Mesenchymal stem cell (in vitro differentiated cells and primary cell): ENCODE measurements around the gene MAFG.
A peak's percentile ranks its signal among the peaks of the same experiment; 100 is the strongest.

Source experiments
- DNase-seq: peaks from one replicate; pipeline ENCODE4 v3.0.0-alpha.2; 2013
- H2AFZ ChIP-seq: one replicate; pipeline ENCODE4 v1.6.1; 2013; ENCODE audit warnings: low read depth, mild to moderate bottlenecking, control low read depth, inconsistent platforms, low read length, moderate library complexity
- H2AK5ac ChIP-seq: 2 replicates; pipeline ENCODE4 v1.6.1; 2013; ENCODE audit warnings: low read length, moderate library complexity, mild to moderate bottlenecking, inconsistent platforms; ENCODE audit not compliant: severe bottlenecking
- H2BK120ac ChIP-seq: one replicate; pipeline ENCODE4 v1.6.1; 2013; ENCODE audit warnings: low read depth, mild to moderate bottlenecking, inconsistent platforms, low read length, moderate library complexity
- H2BK12ac ChIP-seq, 2 experiments: one replicate each; pipeline ENCODE4 v1.6.1; 2013; ENCODE audit warnings: inconsistent platforms in 2 of 2, low read length in 2 of 2, mild to moderate bottlenecking in 2 of 2, moderate library complexity in 2 of 2, control low read depth in 1 of 2
- H2BK15ac ChIP-seq: one replicate; pipeline ENCODE4 v1.6.1; 2013; ENCODE audit warnings: mild to moderate bottlenecking, low read depth, inconsistent platforms; ENCODE audit not compliant: poor library complexity, severe bottlenecking
- H2BK5ac ChIP-seq: 2 replicates; pipeline ENCODE4 v1.6.1; 2013; ENCODE audit warnings: low read depth, mild to moderate bottlenecking, low read length, control low read depth, inconsistent platforms; ENCODE audit not compliant: poor library complexity, severe bottlenecking
- H3K14ac ChIP-seq, 2 experiments: one replicate each; pipeline ENCODE4 v1.6.1; 2013; ENCODE audit warnings: inconsistent platforms in 2 of 2, low read length in 2 of 2, control low read depth in 1 of 2, mild to moderate bottlenecking in 1 of 2, moderate library complexity in 1 of 2
- H3K18ac ChIP-seq, 2 experiments: one replicate each; pipeline ENCODE4 v1.6.1; 2013; ENCODE audit warnings: inconsistent platforms in 2 of 2, low read length in 2 of 2, control low read depth in 1 of 2, low read depth in 1 of 2, mild to moderate bottlenecking in 1 of 2
- H3K23ac ChIP-seq, 2 experiments: one replicate each; pipeline ENCODE4 v1.6.1; 2013; ENCODE audit warnings: inconsistent platforms in 2 of 2, low read length in 2 of 2, mild to moderate bottlenecking in 2 of 2, moderate library complexity in 2 of 2, control low read depth in 1 of 2
- H3K27ac ChIP-seq: 2 replicates; pipeline ENCODE4 v1.5.1; 2013; ENCODE audit warnings: mild to moderate bottlenecking, moderate library complexity, low read length, control low read depth, inconsistent platforms; ENCODE audit not compliant: poor library complexity, severe bottlenecking
- H3K27me3 ChIP-seq, 2 experiments: 2 replicates each; pipeline versions ENCODE4 v1.6.1 to v1.7.0; 2013; ENCODE audit warnings: low read length in 2 of 2, mild to moderate bottlenecking in 2 of 2, moderate library complexity in 2 of 2, control low read depth in 1 of 2, inconsistent platforms in 1 of 2; ENCODE audit not compliant: control insufficient read depth in 1 of 2, insufficient read depth in 1 of 2
- H3K36me3 ChIP-seq, 2 experiments: 2 replicates each; pipeline versions ENCODE4 v1.6.1 to v1.7.0; 2013; ENCODE audit warnings: low read length in 2 of 2, control low read depth in 1 of 2, inconsistent platforms in 1 of 2, low read depth in 1 of 2, mild to moderate bottlenecking in 1 of 2; ENCODE audit not compliant: insufficient read depth in 2 of 2, control insufficient read depth in 1 of 2
- H3K4ac ChIP-seq, 2 experiments: one replicate each; pipeline ENCODE4 v1.6.1; 2013; ENCODE audit warnings: inconsistent platforms in 2 of 2, low read length in 2 of 2, mild to moderate bottlenecking in 2 of 2, moderate library complexity in 2 of 2, control low read depth in 1 of 2, low read depth in 1 of 2
- H3K4me1 ChIP-seq: 2 replicates; pipeline ENCODE4 v1.6.1; 2013; ENCODE audit warnings: low read depth, low read length, control low read depth; ENCODE audit not compliant: control insufficient read depth, insufficient read depth
- H3K4me2 ChIP-seq: 2 replicates; pipeline ENCODE4 v1.6.1; 2013; ENCODE audit warnings: low read length, mild to moderate bottlenecking, inconsistent platforms; ENCODE audit not compliant: poor library complexity, severe bottlenecking
- H3K4me3 ChIP-seq, 2 experiments: 2 replicates each; pipeline versions ENCODE4 v1.5.1 to v1.7.0; 2013; ENCODE audit warnings: low read length in 2 of 2, mild to moderate bottlenecking in 2 of 2, control low read depth in 1 of 2, low read depth in 1 of 2; ENCODE audit not compliant: insufficient read depth in 1 of 2
- H3K79me1 ChIP-seq: replicated peaks from 2 replicates; pipeline ENCODE4 v1.6.1; 2013; ENCODE audit warnings: mild to moderate bottlenecking, control low read depth, low read length, inconsistent platforms; ENCODE audit not compliant: poor library complexity, severe bottlenecking
- H3K9ac ChIP-seq: 2 replicates; pipeline ENCODE4 v1.7.0; 2013; ENCODE audit warnings: mild to moderate bottlenecking, low read length, moderate library complexity
- H3K9me3 ChIP-seq: 2 replicates; pipeline ENCODE4 v1.7.0; 2013; ENCODE audit warnings: mild to moderate bottlenecking, low read length; ENCODE audit not compliant: control insufficient read depth
- H4K8ac ChIP-seq: one replicate; pipeline ENCODE4 v1.6.1; 2013; ENCODE audit warnings: inconsistent platforms, mild to moderate bottlenecking, low read length, moderate library complexity
- H4K91ac ChIP-seq: one replicate; pipeline ENCODE4 v1.6.1; 2013; ENCODE audit warnings: mild to moderate bottlenecking, low read length, inconsistent platforms
- WGBS: methylation state at CpG from one replicate; pipeline ENCODE4 v1.1.7; 2013; ENCODE audit warnings: mixed read lengths; 5-methylcytosine and 5-hydroxymethylcytosine counted together

The MAFG gene

DNA sequence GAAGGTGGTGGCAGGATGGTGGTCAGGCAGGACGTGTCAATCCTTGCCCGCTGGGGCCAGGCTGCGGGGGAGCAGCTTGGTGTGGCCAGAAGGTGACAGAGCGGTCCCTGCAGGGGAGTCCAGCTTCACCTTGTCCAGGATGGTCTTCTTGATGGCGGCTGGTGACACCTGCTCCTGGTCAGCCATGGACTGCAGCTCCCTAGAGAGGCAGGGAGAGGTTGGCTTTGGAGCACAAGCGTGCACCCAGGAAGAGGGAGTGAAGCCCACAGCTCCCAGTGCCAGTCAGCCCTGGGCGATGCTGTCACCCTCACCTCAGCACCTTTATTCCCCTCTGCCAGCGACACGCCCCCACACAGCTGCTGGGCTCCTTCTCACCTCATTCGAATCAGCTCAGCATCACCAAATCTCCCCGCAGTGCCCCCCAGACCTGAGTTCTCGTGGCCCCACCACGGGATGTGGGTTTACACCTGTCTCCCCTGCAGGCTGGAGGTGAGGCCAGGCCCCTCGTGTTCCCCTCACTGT is 5.7 kb upstream of the MAFG start:
- Histone ChIP-seq H3K27ac (no peak overlapping the region), H3K4me2 (no peak overlapping the region), H3K4ac (no peak overlapping the region), H3K14ac (no peak overlapping the region), H2BK5ac (no peak overlapping the region), H2BK120ac (no peak overlapping the region), H3K18ac (no peak overlapping the region), H3K9ac (no peak overlapping the region), H4K91ac (no peak overlapping the region), H2BK15ac (no peak overlapping the region), H2AK5ac (no peak overlapping the region), H3K27me3 (peaks cover 0 to 17% of the 10 kb centered on the region in 2 experiments), H4K8ac (no peak overlapping the region), H3K79me1 (peaks cover 25% of the 10 kb centered on the region), H3K4me1 (peaks cover 44% of the 10 kb centered on the region), H3K9me3 (no peaks in the 10 kb centered on the region), H3K36me3 (peaks cover 0 to 42% of the 10 kb centered on the region in 2 experiments), H2AFZ (no peak overlapping the region), H2BK12ac (no peak overlapping the region), H3K4me3 (no peak overlapping the region), H3K23ac (no peak overlapping the region)
- DNase-seq: no peak
- 97% methylated on average over 14 of the region's 14 CpGs for WGBS

DNA sequence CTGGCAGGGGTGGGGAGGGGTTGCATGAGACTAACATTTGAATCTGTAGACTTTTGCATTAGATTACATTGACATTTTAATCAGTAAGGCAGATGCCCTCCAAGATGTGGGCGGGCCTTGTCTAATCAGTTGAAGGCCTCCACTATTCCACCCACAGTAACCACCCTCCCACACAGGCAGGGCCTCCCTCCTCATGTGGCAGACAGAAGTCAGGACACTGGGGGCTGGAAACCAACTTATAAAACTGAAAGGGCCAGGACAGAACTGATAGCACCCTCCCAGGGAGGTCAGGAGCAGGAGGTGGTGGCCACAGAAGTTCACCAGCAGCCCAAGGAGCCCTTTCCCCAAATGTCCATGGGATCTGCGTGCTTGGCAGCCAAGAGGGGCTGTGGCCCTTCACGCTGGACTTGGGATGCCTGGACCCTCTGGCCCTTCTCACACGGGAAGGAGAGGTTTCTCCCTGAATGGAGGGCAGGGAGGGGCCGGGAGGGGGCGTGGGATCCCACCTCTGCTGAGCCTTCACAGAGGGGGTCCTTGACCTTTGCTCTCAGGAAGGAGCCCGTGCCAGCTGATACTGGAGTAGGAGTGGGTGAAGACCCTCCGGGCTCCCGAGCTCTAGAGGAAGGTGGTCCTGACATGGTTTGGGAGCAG is 4.9 kb upstream of the MAFG start:
- H4K8ac ChIP-seq: no peak overlapping the region
- H3K27ac ChIP-seq: no peak overlapping the region
- H2AK5ac ChIP-seq: no peak overlapping the region
- 94% methylated on average over 9 of the region's 9 CpGs for WGBS
- no peak overlapping the region for H2BK15ac ChIP-seq
- no peak overlapping the region for H2BK120ac ChIP-seq
- H2AFZ ChIP-seq: no peak overlapping the region
- no peak overlapping the region for H2BK5ac ChIP-seq
- H3K4me1 ChIP-seq: peaks cover 49% of the 10 kb centered on the region
- no peak overlapping the region for H3K4ac ChIP-seq
- no peak overlapping the region for H3K9ac ChIP-seq
- H3K36me3 ChIP-seq: peaks cover 0 to 42% of the 10 kb centered on the region in 2 experiments
- H3K14ac ChIP-seq: peak overlapping the region in 1 of 2 experiments; percentile 42
- H3K18ac ChIP-seq: no peak overlapping the region
- no peak overlapping the region for H4K91ac ChIP-seq
- peaks cover 26% of the 10 kb centered on the region for H3K79me1 ChIP-seq
- peaks cover 0 to 17% of the 10 kb centered on the region in 2 experiments for H3K27me3 ChIP-seq
- no peak overlapping the region for H2BK12ac ChIP-seq
- no peaks in the 10 kb centered on the region for H3K9me3 ChIP-seq
- H3K23ac ChIP-seq: no peak overlapping the region
- no peak for DNase-seq
- no peak overlapping the region for H3K4me3 ChIP-seq
- no peak overlapping the region for H3K4me2 ChIP-seq

DNA sequence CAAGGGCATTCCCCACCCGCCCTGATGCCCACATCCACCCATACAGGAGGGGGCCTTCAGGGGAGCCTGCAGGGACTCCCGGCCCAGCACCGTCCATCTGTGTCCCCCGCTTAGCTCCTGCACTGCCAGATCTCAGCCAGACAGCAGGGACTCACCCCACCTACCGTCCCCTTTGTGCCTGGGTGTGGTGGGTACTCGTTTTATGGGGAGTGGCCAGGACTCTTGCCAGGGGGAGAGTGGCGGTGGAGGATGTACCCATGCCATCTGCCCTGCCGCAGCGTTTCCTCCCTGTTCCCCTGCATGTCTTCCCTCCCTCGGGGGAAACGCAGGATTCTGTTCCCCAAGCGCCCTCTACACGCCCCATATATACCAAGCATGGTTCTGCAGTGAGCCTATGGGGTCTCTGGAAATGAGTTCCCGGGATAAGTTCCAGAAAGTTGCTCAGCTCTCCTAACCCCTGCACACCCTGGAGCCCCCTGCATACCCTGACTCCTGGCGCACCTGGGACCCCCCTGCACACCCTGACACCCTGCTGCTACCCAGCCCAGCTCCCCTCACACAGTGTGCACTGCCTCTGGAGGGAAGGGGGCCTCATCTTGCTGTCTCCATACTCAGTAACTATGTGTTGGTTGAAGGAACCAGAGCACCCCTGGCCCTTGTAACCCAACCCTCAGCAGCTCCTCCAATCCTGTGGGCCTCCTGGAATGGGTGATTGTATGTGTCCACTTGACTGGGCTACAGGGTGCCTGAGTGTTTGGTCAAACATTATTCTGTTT is 4.2 kb upstream of the MAFG start:
- Histone ChIP-seq H2BK12ac (no peak overlapping the region), H4K91ac (no peak overlapping the region), H2AFZ (no peak overlapping the region), H4K8ac (no peak overlapping the region), H3K23ac (no peak overlapping the region), H3K9me3 (no peaks in the 10 kb centered on the region), H3K4ac (no peak overlapping the region), H3K14ac (no peak overlapping the region), H2BK15ac (no peak overlapping the region), H3K36me3 (peaks cover 0 to 42% of the 10 kb centered on the region in 2 experiments), H3K27ac (no peak overlapping the region), H2BK5ac (no peak overlapping the region), H3K4me2 (no peak overlapping the region), H2AK5ac (no peak overlapping the region), H2BK120ac (no peak overlapping the region), H3K4me3 (no peak overlapping the region), H3K27me3 (peaks cover 0 to 17% of the 10 kb centered on the region in 2 experiments), H3K18ac (no peak overlapping the region), H3K4me1 (peaks cover 48% of the 10 kb centered on the region), H3K79me1 (peaks cover 26% of the 10 kb centered on the region), H3K9ac (no peak overlapping the region)
- no peak for DNase-seq
- 64% methylated on average over 12 of the region's 15 CpGs for WGBS

- no peak overlapping the region for H2AK5ac ChIP-seq
- no peak overlapping the region for H3K18ac ChIP-seq
- H2BK12ac ChIP-seq: no peak overlapping the region
- H3K9me3 ChIP-seq: no peaks in the 10 kb centered on the region
- H3K79me1 ChIP-seq: peaks cover 22% of the 10 kb centered on the region
- no peak overlapping the region for H3K23ac ChIP-seq
- no peak overlapping the region for H2BK120ac ChIP-seq
- no peak overlapping the region for H3K9ac ChIP-seq
- H3K4me1 ChIP-seq: peaks cover 45% of the 10 kb centered on the region
- no peak overlapping the region for H2BK15ac ChIP-seq
- H3K27me3 ChIP-seq: peaks cover 0 to 17% of the 10 kb centered on the region in 2 experiments
- peaks cover 0 to 42% of the 10 kb centered on the region in 2 experiments for H3K36me3 ChIP-seq
- no peak overlapping the region for H2BK5ac ChIP-seq
- no peak overlapping the region for H3K14ac ChIP-seq
- no peak for DNase-seq
- no peak overlapping the region for H4K8ac ChIP-seq
- no peak overlapping the region for H3K4me3 ChIP-seq
- no peak overlapping the region for H3K27ac ChIP-seq
- H4K91ac ChIP-seq: no peak overlapping the region
- no peak overlapping the region for H3K4me2 ChIP-seq
- H3K4ac ChIP-seq: no peak overlapping the region
- no peak overlapping the region for H2AFZ ChIP-seq
- 62% methylated on average over 13 of the region's 13 CpGs for WGBS
These were observed 3.6 kb upstream of the MAFG start for GRCh38 chr17:81931189-81931556.
